Hepatocyte (in vitro differentiated cells): ENCODE results near the gene DGKD.

Experiments used
- CTCF ChIP-seq: fragments of 200-600 bp; sonication (generic); IDR thresholded peaks from 2 replicates; pipeline ENCODE4 v1.5.1; 2016; ENCODE audit warnings: antibody characterized with exemption, mild to moderate bottlenecking; ENCODE audit not compliant: poor library complexity
- EZH2 ChIP-seq: fragments of 200-600 bp; sonication (generic); IDR thresholded peaks from 2 replicates; pipeline ENCODE4 v1.6.1; 2016; ENCODE audit warnings: antibody characterized with exemption, mild to moderate bottlenecking, borderline replicate concordance

- TF ChIP-seq CTCF (no peak), EZH2 (no peak)
Observed at GRCh38 chr2:233332125-233332524, 22.2 kb upstream of the DGKD start.
